Measurements from ENCODE around the gene PRPF38B.

The PRPF38B gene

GRCh38 chr1:108685529-108685928 lies 6.6 kb upstream of the PRPF38B start:
- TF ChIP-seq ZFX (IDR thresholded peaks at IDR 0.05; ENCODE audit: borderline replicate concordance): no peak
- TF ChIP-seq, protein P1, sequence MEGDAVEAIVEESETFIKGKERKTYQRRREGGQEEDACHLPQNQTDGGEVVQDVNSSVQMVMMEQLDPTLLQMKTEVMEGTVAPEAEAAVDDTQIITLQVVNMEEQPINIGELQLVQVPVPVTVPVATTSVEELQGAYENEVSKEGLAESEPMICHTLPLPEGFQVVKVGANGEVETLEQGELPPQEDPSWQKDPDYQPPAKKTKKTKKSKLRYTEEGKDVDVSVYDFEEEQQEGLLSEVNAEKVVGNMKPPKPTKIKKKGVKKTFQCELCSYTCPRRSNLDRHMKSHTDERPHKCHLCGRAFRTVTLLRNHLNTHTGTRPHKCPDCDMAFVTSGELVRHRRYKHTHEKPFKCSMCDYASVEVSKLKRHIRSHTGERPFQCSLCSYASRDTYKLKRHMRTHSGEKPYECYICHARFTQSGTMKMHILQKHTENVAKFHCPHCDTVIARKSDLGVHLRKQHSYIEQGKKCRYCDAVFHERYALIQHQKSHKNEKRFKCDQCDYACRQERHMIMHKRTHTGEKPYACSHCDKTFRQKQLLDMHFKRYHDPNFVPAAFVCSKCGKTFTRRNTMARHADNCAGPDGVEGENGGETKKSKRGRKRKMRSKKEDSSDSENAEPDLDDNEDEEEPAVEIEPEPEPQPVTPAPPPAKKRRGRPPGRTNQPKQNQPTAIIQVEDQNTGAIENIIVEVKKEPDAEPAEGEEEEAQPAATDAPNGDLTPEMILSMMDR (IDR thresholded peaks at IDR 0.05): no peak
- no peak overlapping the region for H3K27ac ChIP-seq

DNA sequence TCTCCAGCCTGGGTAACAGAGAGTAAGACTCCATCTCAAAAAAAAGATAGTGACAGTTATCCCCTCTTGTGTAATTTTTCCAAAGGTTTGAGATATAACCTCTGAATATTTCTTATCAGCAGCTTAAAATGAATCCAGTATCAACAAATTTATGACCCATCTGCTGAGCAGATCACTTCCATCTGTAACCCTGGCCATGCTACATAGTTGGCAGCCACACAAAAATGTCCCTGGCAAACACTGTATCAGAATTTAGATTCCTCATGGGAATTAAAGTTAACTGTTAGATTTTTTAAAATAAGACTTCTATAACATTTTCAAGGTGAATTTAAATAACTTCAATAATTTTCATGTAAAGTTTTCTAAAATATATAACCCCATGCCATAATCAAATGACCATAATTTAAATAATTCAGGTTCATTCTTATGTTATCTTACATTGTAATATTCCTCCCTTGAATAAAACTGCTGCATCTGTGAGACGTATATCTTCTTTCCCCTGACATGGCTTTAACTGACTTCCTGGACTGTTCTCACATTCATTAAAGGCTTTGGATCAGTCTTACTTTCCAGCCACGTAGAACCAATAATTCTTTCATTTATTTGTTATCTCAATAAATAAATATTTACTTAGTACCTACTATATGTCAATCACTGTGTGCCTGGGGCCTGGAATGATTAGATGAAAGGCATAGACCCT lies 5.3 kb upstream of the PRPF38B start:
- TF ChIP-seq, protein P1 (IDR thresholded peaks at IDR 0.05): no peak
- TF ChIP-seq ZFX (IDR thresholded peaks at IDR 0.05; ENCODE audit: borderline replicate concordance): no peak

DNA sequence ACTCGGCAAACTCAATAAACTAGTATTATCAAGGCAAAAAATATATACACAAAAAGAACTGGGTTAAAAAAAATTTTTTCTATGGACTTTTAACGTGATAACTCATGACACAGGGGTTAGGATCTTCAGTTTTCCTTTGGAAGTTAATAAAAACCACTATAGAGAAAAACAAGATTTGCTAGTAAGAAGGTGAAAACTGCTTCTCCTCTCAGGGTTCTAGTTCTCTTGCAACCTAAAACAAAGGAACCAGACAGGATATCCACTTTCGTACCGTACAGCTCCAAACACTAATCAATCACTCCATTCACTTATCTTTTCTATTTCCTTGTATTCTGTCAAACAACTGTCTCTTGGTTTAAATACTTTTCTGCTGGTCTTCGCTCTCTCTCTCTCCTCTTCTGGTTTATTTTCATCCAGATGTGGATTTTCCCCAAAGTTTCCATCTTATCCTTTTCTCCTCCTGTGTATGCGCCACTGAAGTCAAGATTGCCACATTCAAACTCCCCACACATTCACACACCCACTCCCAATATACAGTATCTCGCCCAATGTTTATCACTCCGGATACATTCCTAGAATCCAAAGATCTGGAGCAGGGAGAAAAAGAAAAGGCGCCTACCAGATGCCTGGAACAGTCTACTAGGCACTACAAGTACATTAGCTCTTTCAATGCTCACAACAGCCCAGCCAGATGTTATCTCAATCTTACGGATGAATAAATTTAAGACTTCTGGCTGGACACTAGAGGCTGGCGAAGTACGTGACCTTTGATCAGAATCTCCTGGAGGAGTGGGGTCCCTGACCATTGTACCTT lies 775 bp upstream of the PRPF38B start:
- peak overlapping the region; percentile 89 for H3K27ac ChIP-seq
- no peak for TF ChIP-seq ZFX (IDR thresholded peaks at IDR 0.05; ENCODE audit: borderline replicate concordance)
- TF ChIP-seq, protein P1 (IDR thresholded peaks at IDR 0.05): no peak

More for the DNA sequence above, 5.3 kb upstream of the PRPF38B start:
- no peak overlapping the region for H3K27ac ChIP-seq

- H3K27ac ChIP-seq: peak overlapping the region; percentile 89
- no peak for TF ChIP-seq ZFX (IDR thresholded peaks at IDR 0.05; ENCODE audit: borderline replicate concordance)
- TF ChIP-seq, protein P1 (IDR thresholded peaks at IDR 0.05): peak; percentile 6; the same call in 1 of the 2 replicates
These were observed 880 bp downstream of the PRPF38B start for GRCh38 chr1:108692724-108693655.

- no peak overlapping the region for H3K27ac ChIP-seq
- TF ChIP-seq, protein P1 (IDR thresholded peaks at IDR 0.05): no peak
- no peak for TF ChIP-seq ZFX (IDR thresholded peaks at IDR 0.05; ENCODE audit: borderline replicate concordance)
These were observed 3.4 kb downstream of the PRPF38B start for GRCh38 chr1:108695535-108695934.

- TF ChIP-seq, protein P1 (IDR thresholded peaks at IDR 0.05): no peak
- no peak for TF ChIP-seq ZFX (IDR thresholded peaks at IDR 0.05; ENCODE audit: borderline replicate concordance)
- no peak overlapping the region for H3K27ac ChIP-seq
These were observed 7.5 kb downstream of the PRPF38B start for GRCh38 chr1:108699375-108700332.
